GM10266 (cell line): ENCODE results near the gene ZNF860.

Experiments
- DNase-seq: peaks from one replicate; pipeline ENCODE4 v3.0.0; 2012; ENCODE audit errors: extremely low spot score
- TF ChIP-seq, protein P1 (sequence below): IDR thresholded peaks from 2 replicates; pipeline ENCODE4 v1.5.1; 2012; ENCODE audit warnings: mild to moderate bottlenecking, low read depth; ENCODE audit not compliant: control insufficient read depth, insufficient read depth; ENCODE audit errors: missing control alignments

ZNF860 gene

GRCh38 chr3:31943041-31943440 is 38.5 kb upstream of the ZNF860 start:
- DNase-seq = no peak
- TF ChIP-seq, protein P1, sequence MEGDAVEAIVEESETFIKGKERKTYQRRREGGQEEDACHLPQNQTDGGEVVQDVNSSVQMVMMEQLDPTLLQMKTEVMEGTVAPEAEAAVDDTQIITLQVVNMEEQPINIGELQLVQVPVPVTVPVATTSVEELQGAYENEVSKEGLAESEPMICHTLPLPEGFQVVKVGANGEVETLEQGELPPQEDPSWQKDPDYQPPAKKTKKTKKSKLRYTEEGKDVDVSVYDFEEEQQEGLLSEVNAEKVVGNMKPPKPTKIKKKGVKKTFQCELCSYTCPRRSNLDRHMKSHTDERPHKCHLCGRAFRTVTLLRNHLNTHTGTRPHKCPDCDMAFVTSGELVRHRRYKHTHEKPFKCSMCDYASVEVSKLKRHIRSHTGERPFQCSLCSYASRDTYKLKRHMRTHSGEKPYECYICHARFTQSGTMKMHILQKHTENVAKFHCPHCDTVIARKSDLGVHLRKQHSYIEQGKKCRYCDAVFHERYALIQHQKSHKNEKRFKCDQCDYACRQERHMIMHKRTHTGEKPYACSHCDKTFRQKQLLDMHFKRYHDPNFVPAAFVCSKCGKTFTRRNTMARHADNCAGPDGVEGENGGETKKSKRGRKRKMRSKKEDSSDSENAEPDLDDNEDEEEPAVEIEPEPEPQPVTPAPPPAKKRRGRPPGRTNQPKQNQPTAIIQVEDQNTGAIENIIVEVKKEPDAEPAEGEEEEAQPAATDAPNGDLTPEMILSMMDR = no peak

- TF ChIP-seq, protein P1 = no peak
- no peak for DNase-seq
These were observed 35.9 kb upstream of the ZNF860 start for GRCh38 chr3:31945738-31946052.

DNA sequence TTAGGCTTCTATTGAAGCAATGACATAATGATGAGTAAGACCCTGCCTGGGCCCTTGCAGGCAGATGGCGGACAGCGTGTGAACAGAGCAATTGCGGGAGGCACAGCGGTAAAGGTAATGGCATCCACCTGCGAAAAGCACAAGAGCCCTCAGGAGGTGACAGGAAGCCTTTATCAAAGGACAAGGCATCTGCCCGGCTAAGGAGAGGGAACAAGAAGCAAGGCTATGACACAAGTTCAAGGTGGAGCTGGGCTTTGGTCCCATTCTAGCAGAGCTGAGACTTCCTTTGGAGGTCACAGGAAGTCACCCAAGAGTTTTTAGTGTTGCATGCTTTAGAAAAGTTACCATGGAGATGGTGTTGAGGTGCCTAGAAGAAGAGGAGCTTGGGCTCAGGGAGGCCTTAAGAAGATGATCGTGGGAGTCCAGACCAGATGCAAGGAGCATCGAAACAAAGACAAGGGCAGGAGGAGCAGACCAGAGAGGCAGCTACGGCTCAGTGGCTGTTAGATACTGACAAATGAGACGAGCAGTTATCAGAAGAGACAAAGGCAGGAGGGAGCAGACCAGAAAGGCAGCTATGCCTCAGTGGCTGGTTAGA is 35.0 kb upstream of the ZNF860 start:
- TF ChIP-seq, protein P1 = no peak
- no peak for DNase-seq

DNA sequence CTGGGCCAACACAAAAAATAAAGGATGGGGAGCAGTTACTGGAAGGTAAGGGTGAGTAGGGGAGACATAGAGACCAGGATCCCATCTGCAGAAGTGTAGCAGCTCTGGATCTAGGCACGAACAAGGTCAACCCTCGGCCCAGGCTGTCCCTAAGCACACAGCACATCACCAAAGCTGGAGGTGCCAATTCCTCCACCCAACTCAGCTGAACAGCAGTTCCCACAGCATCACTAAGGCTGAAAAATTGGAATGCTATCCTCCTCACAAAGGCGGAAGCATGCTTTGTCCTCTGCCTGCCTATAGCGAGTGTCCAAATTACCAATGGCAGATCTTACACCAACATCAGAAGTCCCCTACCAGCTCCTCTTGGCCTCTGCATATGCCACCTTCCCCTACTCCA is 34.4 kb upstream of the ZNF860 start:
- DNase-seq = no peak
- TF ChIP-seq, protein P1 = no peak

DNA sequence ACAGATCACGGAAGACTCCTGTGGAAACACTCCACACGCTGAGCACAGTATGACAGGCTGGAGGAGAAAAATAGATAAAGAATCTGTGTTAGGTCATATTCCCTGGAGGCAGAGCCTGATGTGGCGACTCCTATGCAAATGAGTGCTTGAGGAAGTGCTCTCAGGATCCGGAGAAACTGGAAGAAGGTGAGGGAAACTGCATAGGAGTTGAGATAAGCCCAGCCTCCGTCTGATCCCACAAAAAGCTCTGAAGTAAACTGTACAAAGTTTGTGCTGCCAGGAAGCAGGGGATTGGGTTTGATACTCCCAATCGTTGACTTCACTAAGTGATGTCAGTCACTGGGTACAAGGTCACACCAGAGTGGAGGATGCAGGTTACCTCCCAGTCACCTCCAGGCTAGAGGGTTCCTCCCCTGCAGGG is 33.9 kb upstream of the ZNF860 start:
- TF ChIP-seq, protein P1 = no peak
- no peak for DNase-seq

DNA sequence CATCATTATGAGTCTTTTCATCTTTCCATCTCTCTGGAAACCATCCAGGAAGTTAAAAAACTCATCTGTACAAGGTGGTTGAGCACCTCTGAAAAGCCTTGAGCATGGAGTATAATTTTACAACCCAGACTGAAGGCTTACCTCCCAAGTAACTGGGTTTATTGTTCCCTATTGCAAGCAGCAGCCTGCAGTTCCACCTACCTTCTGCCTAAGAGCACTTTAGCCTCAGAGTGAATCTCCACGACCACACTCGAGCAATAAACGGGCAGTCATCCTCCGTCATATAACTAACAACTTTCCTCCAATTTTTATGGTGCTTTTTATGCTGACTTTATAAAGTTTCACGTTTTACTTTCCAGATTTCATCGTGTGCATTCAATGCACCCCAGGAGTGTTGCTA is 33.3 kb upstream of the ZNF860 start:
- no peak for DNase-seq

GRCh38 chr3:31952205-31952604 is 29.3 kb upstream of the ZNF860 start:
- DNase-seq = no peak
- TF ChIP-seq, protein P1 = no peak

More for the DNA sequence above, 33.3 kb upstream of the ZNF860 start:
- TF ChIP-seq, protein P1 = no peak
